GM18907 (cell line): Measurements from ENCODE around the gene TRPV6.

Experiments used
- ATAC-seq: cut with Tn5 transposase; IDR thresholded peaks from one replicate; pipeline ENCODE4 v1.9.1; 2021; ENCODE audit warnings: mild to moderate bottlenecking, moderate library complexity; ENCODE audit not compliant: unreplicated experiment

The TRPV6 gene

GRCh38 chr7:142870147-142870559 is 15.4 kb downstream of the TRPV6 start:
- no peak for ATAC-seq

- no peak for ATAC-seq
These were observed 16.1 kb downstream of the TRPV6 start for GRCh38 chr7:142869434-142869833.

GRCh38 chr7:142868986-142869415 is 16.5 kb downstream of the TRPV6 start:
- no peak for ATAC-seq

- ATAC-seq: no peak
These were observed 17.2 kb downstream of the TRPV6 start for GRCh38 chr7:142868188-142868985.

DNA sequence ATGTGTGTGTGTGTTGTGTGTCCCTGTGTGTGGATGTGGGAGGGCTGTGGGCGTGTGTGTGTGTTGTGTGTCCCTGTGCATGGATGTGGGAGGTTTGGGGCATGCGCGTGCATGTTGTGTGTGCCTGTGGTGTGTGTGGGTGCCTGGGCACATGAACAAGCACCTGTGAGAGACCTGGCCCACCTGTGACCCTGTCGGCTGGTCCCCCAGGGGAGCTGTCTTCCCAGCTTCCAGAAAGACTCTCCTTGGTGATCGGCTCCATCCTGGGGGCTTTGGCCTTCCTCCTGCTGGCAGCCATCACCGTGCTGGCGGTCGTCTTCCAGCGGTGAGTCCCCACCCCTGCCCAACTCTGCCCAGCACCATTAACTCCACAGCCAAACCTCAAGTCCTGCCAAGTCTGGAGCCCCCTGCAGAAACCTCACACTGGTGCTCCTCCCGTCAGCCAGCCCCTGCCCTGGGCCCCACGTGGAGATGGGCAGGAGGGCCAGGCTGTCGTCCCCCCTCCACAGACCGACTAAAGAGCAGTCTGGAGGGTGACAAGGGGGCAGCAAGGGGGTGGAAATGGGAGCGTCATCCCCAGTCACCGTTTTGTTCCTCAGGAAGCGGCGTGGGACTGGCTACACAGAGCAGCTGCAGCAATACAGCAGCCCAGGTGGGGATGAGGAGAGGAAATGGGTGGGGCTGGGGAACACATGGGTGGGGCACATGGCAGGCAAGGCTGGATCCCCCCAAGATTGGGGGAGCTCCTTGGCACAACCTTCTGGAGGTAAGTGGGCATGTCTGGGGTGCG is 18.0 kb downstream of the TRPV6 start:
- ATAC-seq: no peak

GRCh38 chr7:142867097-142867378 is 18.5 kb downstream of the TRPV6 start:
- ATAC-seq: no peak

- no peak for ATAC-seq
These were observed 19.0 kb downstream of the TRPV6 start for GRCh38 chr7:142866361-142867096.

DNA sequence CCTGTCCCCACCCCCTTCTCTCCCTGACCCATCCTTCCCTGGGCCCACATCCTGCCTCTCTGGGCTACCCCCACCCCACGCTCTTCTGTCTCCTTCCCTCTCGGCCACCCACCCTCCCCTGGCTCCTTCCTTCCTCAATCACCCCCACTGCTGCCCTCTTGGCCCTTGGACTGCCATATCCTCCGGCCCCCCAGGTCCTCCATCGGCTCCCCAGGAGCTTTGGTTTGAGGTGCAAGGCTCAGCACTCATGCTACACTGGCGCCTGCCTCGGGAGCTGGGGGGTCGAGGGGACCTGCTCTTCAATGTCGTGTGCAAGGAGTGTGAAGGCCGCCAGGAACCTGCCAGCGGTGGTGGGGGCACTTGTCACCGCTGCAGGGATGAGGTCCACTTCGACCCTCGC is 19.8 kb downstream of the TRPV6 start:
- no peak for ATAC-seq

DNA sequence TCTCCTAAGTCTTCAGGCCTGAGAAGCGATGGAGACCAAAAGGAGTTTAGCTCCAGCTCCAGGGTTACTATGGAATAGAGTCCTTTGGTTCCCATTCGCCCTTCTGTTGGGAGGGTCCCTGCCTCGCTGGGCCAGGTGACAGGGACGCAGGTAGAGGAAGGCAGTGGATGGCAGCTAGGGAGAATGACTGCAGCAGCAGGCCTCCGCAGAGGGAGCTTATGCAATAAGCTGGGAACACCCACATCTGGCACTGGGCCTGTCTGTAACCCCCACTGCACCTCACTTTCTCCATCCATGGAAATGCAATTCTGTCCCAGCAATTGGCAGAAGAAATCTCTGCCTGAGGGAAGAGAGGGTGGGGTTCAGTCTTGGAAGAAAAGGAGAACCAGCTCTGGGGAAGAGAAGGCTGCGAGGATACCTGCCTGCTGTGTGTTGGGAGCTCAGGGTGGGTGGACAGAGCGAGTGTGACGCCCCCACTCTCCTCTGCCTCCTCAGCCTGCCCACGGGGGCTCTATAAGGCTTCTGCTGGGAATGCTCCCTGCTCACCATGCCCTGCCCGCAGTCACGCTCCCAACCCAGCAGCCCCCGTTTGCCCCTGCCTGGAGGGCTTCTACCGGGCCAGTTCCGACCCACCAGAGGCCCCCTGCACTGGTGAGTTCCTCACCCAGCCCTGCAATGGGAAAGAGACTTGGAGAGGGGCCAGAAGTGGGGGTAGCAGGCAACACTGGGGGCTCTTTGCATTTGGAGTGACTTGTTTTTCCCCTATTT is 20.4 kb downstream of the TRPV6 start:
- ATAC-seq: no peak

GRCh38 chr7:142863891-142864685 is 21.5 kb downstream of the TRPV6 start:
- ATAC-seq: no peak

- no peak for ATAC-seq
These were observed 22.7 kb downstream of the TRPV6 start for GRCh38 chr7:142862786-142863400.

DNA sequence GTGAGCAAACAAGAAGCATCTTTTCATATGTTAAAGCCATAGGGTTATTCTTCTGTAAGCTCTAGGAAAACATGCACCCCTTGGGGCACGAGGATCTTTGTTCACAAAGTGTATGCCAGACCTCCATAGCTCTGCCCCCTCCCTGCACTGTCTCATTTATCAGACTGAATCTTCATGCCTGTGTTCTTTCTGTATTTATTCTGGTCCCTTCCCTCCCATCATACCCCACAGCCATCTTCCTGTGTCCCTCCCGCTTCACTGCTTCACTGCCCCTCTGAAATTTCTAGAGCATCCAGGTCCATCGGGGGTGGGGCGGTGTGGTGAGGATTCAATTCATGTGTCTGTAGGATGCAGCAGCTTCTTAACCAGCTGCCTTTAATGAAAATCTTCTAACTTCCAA is 23.2 kb downstream of the TRPV6 start:
- ATAC-seq: no peak

- ATAC-seq: no peak
These were observed 24.6 kb downstream of the TRPV6 start for GRCh38 chr7:142860968-142861367.

GRCh38 chr7:142859829-142860228 is 25.7 kb downstream of the TRPV6 start:
- no peak for ATAC-seq

- no peak for ATAC-seq
These were observed 26.1 kb downstream of the TRPV6 start for GRCh38 chr7:142859411-142859810.

- no peak for ATAC-seq
These were observed 27.9 kb downstream of the TRPV6 start for GRCh38 chr7:142857625-142858024.

DNA sequence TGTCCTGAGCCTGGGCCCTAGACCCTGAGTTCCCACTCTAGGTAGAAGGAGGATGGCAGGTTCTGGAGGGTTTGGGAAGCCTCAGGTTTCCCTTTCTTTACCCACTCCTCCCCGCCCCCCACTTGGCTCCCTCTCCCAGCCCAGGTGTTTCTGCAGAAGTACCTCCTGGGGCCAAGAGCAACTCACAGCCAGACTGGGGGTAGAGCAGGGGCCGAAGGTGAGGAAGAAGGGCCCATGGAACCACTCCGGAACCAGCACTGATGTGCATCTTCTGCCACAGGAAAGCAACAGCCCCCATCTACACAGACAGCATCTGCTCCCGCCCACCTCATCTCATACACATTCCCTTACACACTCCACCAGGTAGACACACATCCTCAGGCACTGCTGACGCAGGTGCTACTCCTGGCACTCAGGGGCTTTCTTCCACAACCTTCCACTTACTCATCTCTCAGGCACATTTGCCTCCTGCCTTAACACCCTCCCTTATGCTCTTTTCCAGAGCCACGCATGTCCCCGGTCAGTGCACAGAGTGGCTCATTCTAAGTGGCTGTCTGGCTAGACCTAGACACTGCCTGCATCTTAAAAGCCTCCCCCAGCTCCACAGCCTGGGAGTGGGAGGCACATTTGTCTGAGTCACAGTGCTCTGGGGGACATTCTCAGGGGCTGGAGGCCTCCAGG is 28.8 kb downstream of the TRPV6 start:
- ATAC-seq: no peak

GRCh38 chr7:142855756-142856564 is 29.6 kb downstream of the TRPV6 start:
- no peak for ATAC-seq
